Jurkat, Clone E6-1 (cell line): ENCODE results near the gene SPRR2F.

Experiments used
- DNase-seq: peaks from one replicate; pipeline ENCODE4 v3.0.0-alpha.2; 2011; ENCODE audit warnings: low read depth, low spot score
- H3K4me3 ChIP-seq: 2 replicates; pipeline ENCODE4 v1.5.1; 2011; ENCODE audit warnings: mild to moderate bottlenecking, low read length, control low read depth, moderate library complexity

The SPRR2F gene

GRCh38 chr1:153087652-153088051 is 25.7 kb downstream of the SPRR2F start:
- DNase-seq: no peak
- no peak overlapping the region for H3K4me3 ChIP-seq

- H3K4me3 ChIP-seq: no peak overlapping the region
- no peak for DNase-seq
Measured at GRCh38 chr1:153081736-153082135, 31.6 kb downstream of the SPRR2F start.

- H3K4me3 ChIP-seq: no peak overlapping the region
- no peak for DNase-seq
Measured at GRCh38 chr1:153072806-153073726, 40.2 kb downstream of the SPRR2F start.

GRCh38 chr1:153071511-153071910 is 41.8 kb downstream of the SPRR2F start, which contains the start of gene SPRR2B:
Gene SPRR2B (minus strand): TSS chr1:153071611. CDS start chr1:153070839, 772 bp downstream.
- no peak for DNase-seq
- H3K4me3 ChIP-seq: no peak within 1 kb of the TSS

GRCh38 chr1:153070243-153070642 is 43.1 kb downstream of the SPRR2F start:
- DNase-seq: no peak
- no peak overlapping the region for H3K4me3 ChIP-seq
